ENCODE measurements around the gene ATL2. TPM values are rescaled to one million over a fixed set of nuclear protein-coding genes. Genes with fewer than 3 reads are reported as not detected.

The ATL2 gene
- 41.5 and 43.1 TPM in 2 replicates for total RNA-seq

DNA sequence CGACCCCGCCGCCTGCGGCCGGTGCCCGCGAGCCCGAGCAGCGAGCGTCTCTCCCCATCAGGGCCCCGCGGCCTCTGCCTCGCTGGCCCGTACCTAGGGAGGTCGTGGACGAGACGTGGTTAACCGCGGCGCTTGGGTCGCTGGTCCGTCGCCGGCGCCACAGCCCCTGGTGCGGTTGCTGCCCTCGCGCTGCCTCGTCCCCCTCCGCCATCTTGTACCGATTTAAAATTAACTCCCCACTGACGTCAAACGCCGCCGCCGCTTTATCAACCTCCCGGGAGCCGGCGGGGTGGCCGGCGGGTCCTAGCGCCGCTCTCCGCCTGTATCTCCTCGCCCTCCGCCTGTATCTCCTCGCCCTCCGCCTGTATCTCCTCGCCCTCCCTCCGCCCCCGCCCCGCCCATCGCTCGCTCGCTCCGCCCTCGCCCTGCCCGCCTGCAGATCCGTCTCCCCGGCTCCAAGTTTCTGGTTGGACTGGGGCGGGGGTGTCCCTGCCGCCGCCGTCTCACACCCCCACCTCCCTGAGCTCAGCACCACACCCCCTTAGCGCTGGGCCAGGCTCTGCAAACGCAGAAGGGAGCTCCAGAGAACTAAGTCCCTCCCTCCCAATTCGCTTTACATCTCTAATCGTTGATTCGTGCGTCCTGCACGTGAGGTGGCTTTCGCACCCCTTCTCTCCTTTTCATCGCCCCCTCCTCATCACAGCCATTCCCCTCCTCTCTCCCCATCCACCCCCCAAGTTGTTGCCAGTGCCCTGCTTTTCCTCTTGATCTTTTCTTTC, at the start of gene ATL2:
Gene ATL2, minus strand, starts transcription at position 224 of the 779 bp plus-strand sequence. Its CDS starts 13 bp downstream, at position 211.

Other genes with a start within 250 kb of the ATL2 start
- 38.6 and 48.0 TPM in 2 replicates for gene HNRNPLL, start 225.7 kb upstream of the ATL2 start, total RNA-seq

All from myometrial cell (primary cell).